Gastrocnemius medialis (tissue), 4 donors: ENCODE measurements around the gene IQSEC1. TPM values are rescaled to one million over a fixed set of nuclear protein-coding genes. Genes with fewer than 3 reads are reported as not detected.

ENCODE experiments used
- ATAC-seq, 2 donors: fragments of 150-250 bp; one replicate each; pipeline ENCODE4 v1.9.1; 2016
- DNase-seq, 2 donors: peaks; one replicate each; pipeline ENCODE4 v3.0.0-alpha.2; 2019
- H3K27ac ChIP-seq, 4 donors: fragments of 200-600 bp; sonication (generic); 1 replicate in 1 of 4; 2 replicates in 3 of 4; pipeline ENCODE4 v1.5.1; 2016 to 2018; ENCODE audit warnings: mild to moderate bottlenecking in 2 of 4, moderate library complexity in 1 of 4
- H3K27me3 ChIP-seq, 3 donors: fragments of 200-600 bp; sonication (generic) in 2 of 3; 1 replicate in 1 of 3; 2 replicates in 2 of 3; pipeline versions ENCODE4 v1.5.1 to v1.6.0; 2016 to 2019; ENCODE audit warnings: mild to moderate bottlenecking in 1 of 3, moderate library complexity in 1 of 3
- H3K36me3 ChIP-seq, 2 donors: fragments of 200-600 bp; sonication (generic) in 1 of 2; one replicate each; pipeline ENCODE4 v1.5.1; 2017 to 2018
- H3K4me1 ChIP-seq, 2 donors: fragments of 200-600 bp; sonication (generic) in 1 of 2; one replicate each; pipeline ENCODE4 v1.5.1; 2016 to 2017; ENCODE audit warnings: mild to moderate bottlenecking in 2 of 2
- H3K4me3 ChIP-seq, 4 donors: fragments of 200-600 bp; sonication (generic) in 3 of 4; 1 replicate in 1 of 4; 2 replicates in 3 of 4; pipeline ENCODE4 v1.5.1; 2016 to 2019; ENCODE audit warnings: mild to moderate bottlenecking in 2 of 4
- H3K9me3 ChIP-seq, 3 donors: fragments of 200-600 bp; sonication (generic) in 2 of 3; 1 replicate in 1 of 3; 2 replicates in 2 of 3; pipeline ENCODE4 v1.5.1; 2016 to 2019
- POLR2A ChIP-seq, 2 donors: fragments of 450-650 bp; IDR thresholded peaks; one replicate each; pipeline ENCODE4 v1.6.1; 2017; ENCODE audit warnings: antibody characterized with exemption in 2 of 2, mild to moderate bottlenecking in 2 of 2, moderate library complexity in 2 of 2
- in situ Hi-C, 4 donors: fragments of 200-750 bp; cut with MboI; loops; one replicate each; pipeline versions ENCODE4 v1.15.0 to v1.8.0; 2017; ENCODE audit warnings: low sequenced_read_pairs in 4 of 4
- intact Hi-C: fragments of 100-400 bp; cut with DNase I; formaldehyde crosslinking; loops from one replicate; pipeline ENCODE4 v1.15.1; 2023; ENCODE audit warnings: low total_unique reads
- total RNA-seq, 4 donors: library from RNA; depleted of rRNA; stranded (reverse); fragments of >200 nt; gene quantifications; one replicate each; pipeline versions ENCODE4 v1.1.0 to v1.2.3, GENCODE V29; 2016
- TF ChIP-seq, protein P1 (sequence below), 5 experiments: fragments of 450-650 bp in 3 of 5; fragments of 200-600 bp in 2 of 5; sonication (generic) in 2 of 5; IDR thresholded peaks in 4 of 5; conservative IDR thresholded peaks in 1 of 5; 1 replicate in 4 of 5; 2 replicates in 1 of 5; pipeline ENCODE4 v1.5.1; 2016 to 2019; ENCODE audit warnings: antibody characterized with exemption in 5 of 5, mild to moderate bottlenecking in 3 of 5, moderate library complexity in 3 of 5

IQSEC1 gene
- total RNA-seq, 4 donors from 2014 or later = 15.2 to 31.3 (median 28.0) TPM

DNA sequence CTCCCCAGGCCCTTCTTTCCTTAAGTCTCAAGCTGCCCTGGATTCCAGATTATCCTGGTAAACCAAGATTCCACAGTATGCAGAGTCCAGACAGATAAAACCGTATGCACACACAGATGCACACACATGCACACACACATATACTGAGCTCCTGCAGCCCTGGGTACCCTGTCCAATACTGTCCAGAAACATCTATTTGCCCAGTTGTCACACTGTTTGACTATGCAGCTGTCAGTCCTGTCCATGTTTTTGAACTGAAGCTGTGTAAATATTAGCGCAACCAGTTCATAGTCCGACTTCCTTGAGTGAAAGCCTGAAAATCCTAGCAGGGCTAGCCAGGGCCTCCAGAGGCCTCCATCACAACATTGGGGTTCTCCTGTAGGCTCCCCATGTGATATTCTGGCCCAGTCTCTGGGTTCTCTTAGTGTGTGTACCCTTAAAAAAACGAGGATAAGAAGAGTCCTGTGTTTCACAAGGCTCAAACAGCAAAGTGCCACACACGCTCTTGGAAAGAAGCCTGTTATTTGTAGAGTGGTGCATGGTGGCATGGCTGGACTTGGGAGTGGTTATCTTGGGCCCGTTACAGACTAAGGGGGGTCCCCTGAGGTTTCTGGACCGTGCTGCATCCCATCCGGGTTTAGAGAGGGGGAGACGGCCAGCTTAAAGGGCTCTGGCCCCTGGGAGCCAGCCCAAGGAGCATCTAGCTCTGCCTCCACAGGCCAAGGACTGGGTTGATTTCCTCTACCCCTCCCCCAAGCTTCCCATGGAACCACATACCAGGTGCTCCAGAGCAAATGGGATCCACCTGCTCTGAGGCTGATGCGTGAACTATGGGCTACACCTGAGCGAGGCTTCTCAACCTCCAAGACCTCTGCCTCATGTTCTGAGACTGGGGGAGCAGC lies 108.3 kb downstream of the IQSEC1 start:
- DNase-seq (no peak), ATAC-seq (no peak)
- TF ChIP-seq, protein P1, sequence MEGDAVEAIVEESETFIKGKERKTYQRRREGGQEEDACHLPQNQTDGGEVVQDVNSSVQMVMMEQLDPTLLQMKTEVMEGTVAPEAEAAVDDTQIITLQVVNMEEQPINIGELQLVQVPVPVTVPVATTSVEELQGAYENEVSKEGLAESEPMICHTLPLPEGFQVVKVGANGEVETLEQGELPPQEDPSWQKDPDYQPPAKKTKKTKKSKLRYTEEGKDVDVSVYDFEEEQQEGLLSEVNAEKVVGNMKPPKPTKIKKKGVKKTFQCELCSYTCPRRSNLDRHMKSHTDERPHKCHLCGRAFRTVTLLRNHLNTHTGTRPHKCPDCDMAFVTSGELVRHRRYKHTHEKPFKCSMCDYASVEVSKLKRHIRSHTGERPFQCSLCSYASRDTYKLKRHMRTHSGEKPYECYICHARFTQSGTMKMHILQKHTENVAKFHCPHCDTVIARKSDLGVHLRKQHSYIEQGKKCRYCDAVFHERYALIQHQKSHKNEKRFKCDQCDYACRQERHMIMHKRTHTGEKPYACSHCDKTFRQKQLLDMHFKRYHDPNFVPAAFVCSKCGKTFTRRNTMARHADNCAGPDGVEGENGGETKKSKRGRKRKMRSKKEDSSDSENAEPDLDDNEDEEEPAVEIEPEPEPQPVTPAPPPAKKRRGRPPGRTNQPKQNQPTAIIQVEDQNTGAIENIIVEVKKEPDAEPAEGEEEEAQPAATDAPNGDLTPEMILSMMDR (IDR thresholded peaks at IDR 0.05 in 4 of 5, conservative IDR thresholded peaks at IDR 0.05 in 1 of 5) = no peak
- no peak for TF ChIP-seq POLR2A (IDR thresholded peaks at IDR 0.05)
- in situ Hi-C loops = no loop called here
- Histone ChIP-seq H3K9me3 (no peaks in the 10 kb centered on the region), H3K4me3 (no peak overlapping the region), H3K27ac (peak overlapping the region; percentile 54 to 90 (median 76)), H3K27me3 (no peaks in the 10 kb centered on the region), H3K4me1 (peaks cover 89 to 91% of the 10 kb centered on the region in 2 donors), H3K36me3 (no peaks in the 10 kb centered on the region)
- intact Hi-C loops = no loop called here

DNA sequence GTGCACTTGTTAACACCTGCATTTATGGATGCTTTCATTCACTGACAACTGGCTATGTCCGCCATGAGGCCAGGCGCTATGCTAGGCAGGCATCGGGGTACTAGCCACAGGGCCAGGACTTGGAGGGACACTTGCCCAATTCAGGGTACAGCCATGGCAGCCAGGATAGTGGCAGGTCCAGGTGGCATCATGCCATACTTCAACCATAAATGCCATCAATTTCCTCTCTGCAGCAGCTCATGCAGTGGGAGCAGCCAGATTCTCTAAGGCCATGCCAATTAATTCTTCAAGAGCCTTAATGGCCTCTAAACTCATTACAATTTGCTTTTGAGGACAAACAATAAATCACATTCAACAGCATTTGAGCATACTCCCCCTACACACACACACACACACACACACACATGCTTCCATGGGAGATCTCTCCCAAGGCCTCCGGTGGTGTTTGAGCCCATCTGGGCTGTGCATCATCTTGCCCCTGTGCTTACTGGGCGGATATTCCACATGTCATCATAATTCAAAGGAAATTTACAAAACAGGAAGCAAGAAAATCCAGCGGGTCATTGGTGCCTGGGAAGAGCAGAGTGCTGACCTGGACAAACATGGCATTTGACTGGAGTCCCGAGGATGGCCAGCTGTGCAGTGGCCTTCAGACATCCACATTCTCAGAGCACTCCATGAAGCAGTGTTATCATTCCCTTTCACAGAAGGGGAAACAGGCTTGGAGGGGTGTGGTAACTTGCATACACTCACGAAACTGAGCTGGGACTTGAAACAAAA lies 109.1 kb downstream of the IQSEC1 start:
- DNase-seq = no peak
- Histone ChIP-seq H3K36me3 (no peaks in the 10 kb centered on the region), H3K9me3 (no peaks in the 10 kb centered on the region), H3K27ac (peak overlapping the region; percentile 54 to 90 (median 76)), H3K4me1 (peaks cover 89 to 90% of the 10 kb centered on the region in 2 donors), H3K4me3 (no peak overlapping the region), H3K27me3 (no peaks in the 10 kb centered on the region)
- TF ChIP-seq, protein P1 (IDR thresholded peaks at IDR 0.05 in 4 of 5, conservative IDR thresholded peaks at IDR 0.05 in 1 of 5) = no peak
- TF ChIP-seq POLR2A (IDR thresholded peaks at IDR 0.05) = peak; percentile 11 to 25
- in situ Hi-C loops = no loop called here
- no peak for ATAC-seq
- intact Hi-C loops = no loop called here

DNA sequence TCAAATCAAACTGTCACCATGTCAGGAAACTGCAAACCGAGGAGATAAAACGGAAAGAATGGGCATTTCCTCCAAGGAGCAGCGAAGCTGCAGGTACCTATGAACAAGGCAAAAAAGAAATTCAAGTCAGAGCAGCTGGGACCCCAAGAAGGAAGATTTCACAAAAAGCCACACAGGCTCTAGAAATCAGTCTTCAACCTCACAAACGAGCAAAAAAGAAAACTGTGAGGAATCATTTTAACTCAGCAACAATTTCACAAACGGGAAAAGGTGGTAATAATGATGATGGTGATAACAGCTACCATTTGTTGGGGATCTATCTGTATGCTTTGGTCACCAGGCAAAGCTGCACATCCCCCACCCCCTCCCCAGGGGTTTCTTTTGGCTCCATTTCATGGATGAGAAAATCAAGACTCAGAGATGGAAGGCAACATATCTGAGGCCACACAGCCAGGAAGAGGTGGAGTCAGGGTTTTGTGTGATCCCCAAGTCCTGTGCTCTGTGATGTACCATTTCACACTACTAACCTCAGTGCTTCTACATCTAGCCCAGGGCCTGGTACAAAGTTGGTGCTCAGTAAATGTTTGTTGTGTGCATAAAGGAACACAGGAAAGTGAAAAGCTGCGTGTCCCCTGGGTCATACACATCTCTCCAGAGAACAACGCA lies 109.9 kb downstream of the IQSEC1 start:
- H3K4me1 ChIP-seq = peaks cover 89 to 90% of the 10 kb centered on the region in 2 donors
- TF ChIP-seq POLR2A (IDR thresholded peaks at IDR 0.05) = no peak
- TF ChIP-seq, protein P1 (IDR thresholded peaks at IDR 0.05 in 4 of 5, conservative IDR thresholded peaks at IDR 0.05 in 1 of 5) = no peak
- H3K27ac ChIP-seq = peak overlapping the region; percentile 11 to 90 (median 68)
- DNase-seq (no peak), ATAC-seq (no peak)
- in situ Hi-C loops = no loop called here
- no peak overlapping the region for H3K4me3 ChIP-seq
- no peaks in the 10 kb centered on the region for H3K27me3 ChIP-seq
- no peaks in the 10 kb centered on the region for H3K9me3 ChIP-seq
- intact Hi-C loops = no loop called here
- H3K36me3 ChIP-seq = no peaks in the 10 kb centered on the region

DNA sequence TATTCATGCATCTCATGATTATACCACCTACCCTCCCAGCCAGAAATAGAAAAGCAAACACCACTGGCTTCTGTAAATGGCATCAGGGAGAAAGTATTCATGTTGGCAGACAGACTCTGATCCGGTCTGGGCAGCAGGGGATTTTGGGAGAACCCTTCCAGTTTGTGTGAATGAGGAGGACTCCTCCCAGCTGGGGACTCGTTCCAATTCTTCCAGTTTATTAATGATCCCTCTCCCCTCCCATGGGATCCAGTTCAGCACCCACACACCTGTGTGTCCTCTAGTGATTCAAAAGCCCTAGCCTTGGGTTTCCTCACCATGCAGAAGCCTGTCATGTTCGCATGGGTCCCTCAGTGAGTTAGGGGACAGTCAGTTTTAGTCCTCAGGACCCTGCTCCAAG lies 110.9 kb downstream of the IQSEC1 start:
- H3K36me3 ChIP-seq = no peaks in the 10 kb centered on the region
- H3K4me3 ChIP-seq = no peak overlapping the region
- intact Hi-C loops = no loop called here
- TF ChIP-seq POLR2A (IDR thresholded peaks at IDR 0.05) = no peak
- TF ChIP-seq, protein P1 (IDR thresholded peaks at IDR 0.05 in 4 of 5, conservative IDR thresholded peaks at IDR 0.05 in 1 of 5) = no peak
- H3K27me3 ChIP-seq = no peaks in the 10 kb centered on the region
- DNase-seq = no peak
- ATAC-seq = no peak
- in situ Hi-C loops = no loop called here
- no peaks in the 10 kb centered on the region for H3K9me3 ChIP-seq
- H3K4me1 ChIP-seq = peaks cover 94 to 95% of the 10 kb centered on the region in 2 donors
- H3K27ac ChIP-seq = peak overlapping the region in 3 of 4 donors; percentile 1 to 28 (median 11)
